Stimulated activated CD8-positive, alpha-beta memory T cell treated with anti-CD3 and anti-CD28 coated beads, Interleukin-2, amount 100 ng/mL, for 1 hour (primary cell): ENCODE results near the gene HTT.

Experiments used
- DNase-seq, 2 donors: peaks; one replicate each; pipeline ENCODE4 v3.0.0-alpha.2; 2020; ENCODE audit warnings: low read depth in 2 of 2

The HTT gene

GRCh38 chr4:3174371-3175338 lies 100.2 kb downstream of the HTT start:
- DNase-seq = no peak

DNA sequence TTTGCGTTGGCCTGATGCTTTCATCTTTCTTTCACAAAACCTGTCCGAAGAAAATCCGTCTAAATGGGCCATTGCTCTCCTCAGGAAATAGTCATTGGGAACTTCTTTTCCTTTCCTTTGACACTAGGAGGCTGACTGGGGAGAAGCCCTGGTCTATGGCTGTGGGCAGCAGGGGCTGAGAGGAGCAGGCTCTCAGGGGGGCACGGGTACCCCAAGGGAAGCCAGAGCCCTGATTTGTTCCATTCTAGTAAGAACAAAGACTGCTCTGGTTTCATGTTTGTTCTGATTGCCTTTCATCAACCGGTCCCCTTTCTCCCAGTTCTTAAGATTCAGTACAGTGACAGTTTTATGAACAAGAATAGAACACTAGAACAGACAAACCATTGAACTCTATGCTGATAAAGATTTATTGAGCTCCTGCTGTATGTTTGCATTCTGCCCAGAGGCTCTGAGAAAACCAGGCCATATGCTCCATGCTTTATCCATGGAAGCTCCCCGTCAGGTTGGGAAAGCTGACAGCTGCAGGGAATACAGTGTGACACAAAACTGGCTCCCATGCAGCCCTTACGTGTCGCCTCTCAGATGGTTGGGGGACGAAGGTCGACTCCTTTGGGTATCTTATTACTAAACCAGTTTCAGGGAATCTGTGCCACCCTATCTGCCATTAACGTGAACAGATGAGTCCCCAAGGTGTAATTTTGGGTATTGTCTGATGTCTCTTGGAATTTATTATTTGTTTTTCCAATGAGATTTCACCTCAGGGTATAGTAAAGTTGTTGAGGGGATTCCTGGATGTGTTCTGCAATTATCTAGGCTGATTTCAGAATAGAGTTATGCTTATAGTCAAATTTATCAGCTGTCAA lies 102.1 kb downstream of the HTT start:
- no peak for DNase-seq

- no peak for DNase-seq
Observed at GRCh38 chr4:3177426-3177825, 102.9 kb downstream of the HTT start.

DNA sequence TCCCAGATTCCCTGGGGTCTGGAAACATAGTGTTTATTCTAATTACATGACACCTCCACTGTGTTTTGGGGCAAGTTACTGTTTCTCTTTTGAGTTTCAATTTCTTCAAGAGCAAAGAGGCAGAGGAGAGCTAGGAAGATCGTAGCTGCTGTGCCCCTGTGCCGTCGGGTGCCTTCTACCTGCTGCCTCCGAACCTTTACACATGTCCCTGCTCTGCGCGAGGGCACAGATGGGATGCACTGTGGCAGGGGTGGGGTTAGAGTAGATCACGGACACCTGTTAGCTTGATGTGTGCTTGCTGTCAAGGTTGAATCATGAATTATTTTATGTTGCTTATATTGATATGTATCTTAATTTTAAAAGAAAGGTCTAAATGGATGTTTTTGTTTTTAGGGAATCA lies 103.4 kb downstream of the HTT start:
- no peak for DNase-seq

- DNase-seq = no peak
Observed at GRCh38 chr4:3178351-3178750, 103.9 kb downstream of the HTT start.

GRCh38 chr4:3179126-3179706 lies 104.7 kb downstream of the HTT start:
- DNase-seq = no peak

DNA sequence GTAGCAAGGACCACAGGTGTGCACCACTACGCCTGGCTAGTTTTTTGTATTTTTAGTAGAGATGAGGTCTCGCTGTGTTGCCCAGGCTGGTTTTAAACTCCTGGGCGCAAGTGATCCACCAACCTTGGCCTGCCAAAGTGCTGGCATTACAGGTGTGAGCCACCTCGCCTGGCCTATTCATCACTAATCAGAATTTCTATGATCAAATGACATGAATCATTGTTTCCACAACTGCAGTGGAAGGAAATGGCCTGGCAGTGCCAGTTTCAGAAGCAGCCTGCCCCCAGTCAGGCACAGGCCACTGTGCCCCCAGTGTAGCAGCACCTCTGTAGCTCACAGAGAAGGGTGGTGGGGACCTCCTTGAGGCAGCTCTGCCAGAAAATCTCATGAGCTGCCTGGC lies 108.5 kb downstream of the HTT start:
- DNase-seq = no peak

DNA sequence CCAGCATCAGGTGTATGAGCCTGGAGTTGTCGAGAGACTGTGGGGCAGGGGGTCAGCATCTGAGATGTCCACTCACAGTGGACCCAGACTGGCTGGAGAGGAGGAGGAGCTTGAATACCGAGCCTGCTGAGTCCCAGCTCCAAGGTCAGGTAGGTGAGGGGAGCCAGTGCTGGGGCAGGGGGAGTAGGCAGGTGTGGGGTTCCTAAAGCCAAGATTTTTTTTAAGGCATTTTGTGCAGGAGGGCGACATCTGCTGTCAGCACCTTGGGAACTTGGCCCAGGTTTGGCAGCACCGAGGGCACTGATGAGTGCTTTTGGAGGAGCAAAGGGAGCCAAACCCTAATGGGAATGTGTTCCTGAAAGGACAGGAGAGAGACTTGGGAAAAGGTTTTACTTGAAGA lies 110.2 kb downstream of the HTT start:
- DNase-seq = no peak

- no peak for DNase-seq
Observed at GRCh38 chr4:3186609-3187008, 112.1 kb downstream of the HTT start.

DNA sequence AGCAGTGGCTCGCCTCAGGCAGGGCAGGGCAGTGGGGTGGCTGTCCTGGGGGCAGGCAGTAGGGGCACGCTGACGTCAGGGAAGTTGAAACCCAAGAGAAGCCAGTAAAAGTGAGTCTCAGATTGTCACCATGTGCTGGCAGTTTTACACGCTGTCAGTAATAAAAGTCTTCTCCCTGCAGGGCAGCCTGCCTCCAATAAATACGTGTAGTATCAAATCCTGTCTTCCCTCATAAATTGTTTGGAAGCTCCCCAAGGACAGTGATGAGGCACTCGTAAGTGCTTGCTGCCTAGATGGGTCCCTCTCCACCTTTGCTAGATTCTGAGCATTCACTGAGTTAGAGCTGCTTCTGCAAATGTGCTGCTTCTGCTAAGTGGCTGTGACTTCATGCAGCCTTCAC lies 113.6 kb downstream of the HTT start:
- DNase-seq = no peak

GRCh38 chr4:3189459-3189858 lies 115.0 kb downstream of the HTT start:
- DNase-seq = no peak

GRCh38 chr4:3190549-3190948 lies 116.1 kb downstream of the HTT start:
- no peak for DNase-seq

- DNase-seq = no peak
Observed at GRCh38 chr4:3192188-3192587, 117.7 kb downstream of the HTT start.

- DNase-seq = no peak
Observed at GRCh38 chr4:3192827-3193226, 118.3 kb downstream of the HTT start.

GRCh38 chr4:3193531-3194203 lies 119.2 kb downstream of the HTT start:
- no peak for DNase-seq

- no peak for DNase-seq
Observed at GRCh38 chr4:3196670-3197359, 122.3 kb downstream of the HTT start.

- no peak for DNase-seq
Observed at GRCh38 chr4:3197366-3198105, 123.1 kb downstream of the HTT start.

DNA sequence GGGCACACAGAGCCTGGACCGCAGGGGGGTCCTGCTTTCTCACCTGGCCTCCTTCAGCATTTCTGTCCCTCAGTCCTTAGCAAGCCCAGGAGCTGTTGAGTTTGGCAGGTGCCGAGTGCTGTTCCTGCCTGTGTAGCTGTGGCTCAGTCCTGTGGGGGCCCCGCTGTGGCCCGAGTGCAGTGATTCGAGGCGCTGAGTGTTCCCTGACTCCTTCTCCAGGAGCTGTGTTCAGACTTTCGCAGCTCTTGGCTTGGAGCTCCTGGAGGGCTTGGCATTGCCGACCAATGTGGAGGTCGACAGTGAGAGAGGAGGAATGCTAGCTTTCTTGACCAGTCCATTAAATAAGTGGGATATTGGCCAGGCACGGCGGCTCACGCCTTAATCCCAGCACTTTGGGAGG lies 124.4 kb downstream of the HTT start:
- DNase-seq = no peak

DNA sequence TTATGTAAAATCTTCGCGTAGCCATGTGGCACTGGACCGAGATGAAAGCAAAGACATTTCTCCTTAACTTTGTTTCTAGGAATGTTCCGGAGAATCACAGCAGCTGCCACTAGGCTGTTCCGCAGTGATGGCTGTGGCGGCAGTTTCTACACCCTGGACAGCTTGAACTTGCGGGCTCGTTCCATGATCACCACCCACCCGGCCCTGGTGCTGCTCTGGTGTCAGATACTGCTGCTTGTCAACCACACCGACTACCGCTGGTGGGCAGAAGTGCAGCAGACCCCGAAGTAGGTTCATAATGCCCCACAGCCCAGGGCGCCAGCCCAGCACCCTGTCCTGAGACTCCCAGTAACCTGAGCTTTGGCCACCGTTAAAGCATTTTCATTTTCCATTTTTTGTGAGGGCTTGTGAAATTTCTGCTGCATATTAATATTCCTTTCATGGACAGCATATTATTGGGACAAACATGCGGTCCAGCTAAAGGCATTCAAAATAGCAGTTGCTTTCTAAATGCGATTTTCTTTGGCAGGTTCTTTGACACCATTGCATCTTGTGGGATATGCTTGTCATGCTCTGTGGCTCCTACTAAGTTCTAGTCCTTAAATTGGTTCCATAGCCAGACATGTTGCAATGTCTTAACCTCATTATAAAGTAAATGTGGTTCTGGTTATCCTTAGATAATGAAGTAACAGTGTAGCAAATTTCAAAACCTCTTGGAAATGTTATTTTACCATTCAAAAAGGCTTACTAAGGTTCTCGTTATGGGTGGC lies 125.4 kb downstream of the HTT start:
- no peak for DNase-seq
